ENCODE data around the gene LYST.

GRCh38 chr1:235817101-235817728, 49.5 kb downstream of the LYST start:
- no peak for TF ChIP-seq RAD21 (IDR thresholded peaks at IDR 0.05; ENCODE audit: low read length)
- no peak for TF ChIP-seq MAZ (IDR thresholded peaks at IDR 0.05; ENCODE audit: borderline replicate concordance, low read depth, low read length)
- no peak for TF ChIP-seq CTCF (conservative IDR thresholded peaks at IDR 0.05; ENCODE audit: low read depth, low read length)
- no peak for TF ChIP-seq POLR2A (IDR thresholded peaks at IDR 0.05; ENCODE audit: low read depth, low read length)
- TF ChIP-seq RCOR1 (IDR thresholded peaks at IDR 0.05; ENCODE audit: insufficient replicate concordance, low read length) = no peak
- TF ChIP-seq CEBPB (IDR thresholded peaks at IDR 0.05; ENCODE audit: low read depth, low read length) = no peak
- no peak for TF ChIP-seq SMC3 (IDR thresholded peaks at IDR 0.05; ENCODE audit: low read depth, low read length)
- TF ChIP-seq USF2 (IDR thresholded peaks at IDR 0.05; ENCODE audit: low read depth, low read length) = no peak
- TF ChIP-seq FOS (IDR thresholded peaks at IDR 0.05; ENCODE audit: low read depth, low read length) = no peak

Measured in IMR-90 (cell line).